ENCODE measurements around the gene PARP14. TPM values are rescaled to one million over a fixed set of nuclear protein-coding genes. Genes with fewer than 3 reads are reported as not detected.

PARP14 gene
- total and polyA plus RNA-seq, 8 donors: 5.0 to 49.7 (median 21.6) TPM

DNA sequence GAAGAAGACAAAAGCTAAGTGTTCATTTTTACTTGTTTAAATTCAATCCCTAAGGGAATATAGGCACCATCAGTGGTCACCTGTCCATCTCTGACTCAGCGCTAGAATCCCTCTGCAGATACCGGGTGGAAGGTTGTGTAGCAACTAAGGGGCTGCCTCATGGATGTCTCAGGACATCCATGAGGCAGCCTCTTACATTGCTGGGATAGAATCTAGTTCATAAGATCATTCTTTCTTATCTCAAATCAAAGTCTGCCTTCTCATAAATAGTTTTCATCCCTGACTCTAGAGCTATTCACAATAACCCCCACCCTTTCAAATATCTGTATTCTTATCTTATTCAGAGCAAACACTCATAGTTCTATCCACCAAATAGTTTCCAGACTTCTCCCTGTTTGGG lies 74.9 kb downstream of the PARP14 start:
- no peaks in the 10 kb centered on the region for H3K27me3 ChIP-seq
- WGBS, 5 donors: 79 to 94% (median 85%) methylated on average over 2 of the region's 2 CpGs
- H3K4me3 ChIP-seq: no peak overlapping the region
- TF ChIP-seq POLR2A (IDR thresholded peaks at IDR 0.05): no peak
- TF ChIP-seq EP300 (IDR thresholded peaks at IDR 0.05): no peak
- intact Hi-C loops (cut with DNase I; ENCODE audit: low total_unique reads): no loop called here
- no peaks in the 10 kb centered on the region for H3K9me3 ChIP-seq
- H3K36me3 ChIP-seq: peaks cover 3 to 46% (median 39%) of the 10 kb centered on the region in 4 donors
- H3K4me1 ChIP-seq: peaks cover 0 to 16% (median 9%) of the 10 kb centered on the region in 4 donors
- H3K27ac ChIP-seq: no peak overlapping the region
- DNase-seq: no peak

GRCh38 chr3:122758877-122759560 lies 78.4 kb downstream of the PARP14 start:
- Histone ChIP-seq H3K27ac (peak overlapping the region in 2 of 5 donors; percentile 1 to 44), H3K9me3 (no peaks in the 10 kb centered on the region), H3K27me3 (no peaks in the 10 kb centered on the region), H3K4me3 (no peak overlapping the region), H3K36me3 (peaks cover 0 to 24% (median 16%) of the 10 kb centered on the region in 4 donors), H3K4me1 (peaks cover 0 to 18% (median 11%) of the 10 kb centered on the region in 4 donors)
- 64 to 89% (median 77%) methylated on average over 3 of the region's 3 CpGs for WGBS, 5 donors
- TF ChIP-seq POLR2AphosphoS5 (IDR thresholded peaks at IDR 0.05) (no peak), EP300 (IDR thresholded peaks at IDR 0.05) (no peak), CTCF (IDR thresholded peaks at IDR 0.05) (no peak), POLR2A (IDR thresholded peaks at IDR 0.05) (no peak)
- DNase-seq: no peak
- intact Hi-C loops (cut with DNase I; ENCODE audit: low total_unique reads): no loop called here

GRCh38 chr3:122760453-122761271 lies 80.0 kb downstream of the PARP14 start:
- H3K4me3 ChIP-seq: no peak overlapping the region
- no peaks in the 10 kb centered on the region for H3K9me3 ChIP-seq
- H3K36me3 ChIP-seq: peaks cover 0 to 12% (median 5%) of the 10 kb centered on the region in 4 donors
- peaks cover 0 to 18% (median 11%) of the 10 kb centered on the region in 4 donors for H3K4me1 ChIP-seq
- no peak for DNase-seq
- H3K27me3 ChIP-seq: no peaks in the 10 kb centered on the region
- no peak overlapping the region for H3K27ac ChIP-seq
- TF ChIP-seq POLR2A (IDR thresholded peaks at IDR 0.05) (no peak), EP300 (IDR thresholded peaks at IDR 0.05) (no peak), CTCF (IDR thresholded peaks at IDR 0.05) (no peak), POLR2AphosphoS5 (IDR thresholded peaks at IDR 0.05) (no peak)
- 82 to 96% (median 91%) methylated on average over 3 of the region's 3 CpGs for WGBS, 5 donors
- intact Hi-C loops (cut with DNase I; ENCODE audit: low total_unique reads): no loop called here

DNA sequence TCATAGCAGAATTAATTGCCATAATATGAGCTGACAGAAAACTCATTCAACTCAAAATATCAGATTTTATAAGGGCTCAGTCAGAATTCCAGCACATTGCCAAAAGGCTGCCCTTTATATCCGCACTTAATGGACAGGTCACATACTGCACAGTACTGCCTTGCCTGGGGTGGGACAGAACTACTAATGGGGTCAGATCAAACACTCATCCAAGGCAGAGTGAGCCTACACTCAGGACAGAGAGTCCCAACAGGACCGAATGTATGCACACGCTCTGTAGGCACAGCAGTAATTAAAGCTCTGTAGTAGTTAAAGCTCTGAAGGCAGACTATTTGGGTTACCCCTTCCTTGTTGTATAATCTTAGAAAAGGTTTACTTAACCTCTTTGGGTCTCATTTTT lies 85.8 kb downstream of the PARP14 start:
- H3K27me3 ChIP-seq: no peaks in the 10 kb centered on the region
- DNase-seq: no peak
- WGBS, 5 donors: 93 to 98% (median 97%) methylated on average over 3 of the region's 3 CpGs
- H3K4me3 ChIP-seq: no peak overlapping the region
- no peaks in the 10 kb centered on the region for H3K9me3 ChIP-seq
- TF ChIP-seq POLR2A (IDR thresholded peaks at IDR 0.05) (no peak), EP300 (IDR thresholded peaks at IDR 0.05) (no peak), POLR2AphosphoS5 (IDR thresholded peaks at IDR 0.05) (no peak), CTCF (IDR thresholded peaks at IDR 0.05) (no peak)
- intact Hi-C loops (cut with DNase I; ENCODE audit: low total_unique reads): no loop called here
- H3K27ac ChIP-seq: no peak overlapping the region
- no peaks in the 10 kb centered on the region for H3K4me1 ChIP-seq
- H3K36me3 ChIP-seq: peaks cover 0 to 20% (median 17%) of the 10 kb centered on the region in 4 donors

Measured in stomach (tissue), 9 donors.